CD4-positive, alpha-beta T cell treated with Interleukin-21 for 1 hour (primary cell): ENCODE measurements around the gene MAP1B.

Experiments
- DNase-seq: peaks from one replicate; pipeline ENCODE4 v3.0.0-alpha.2; 2020

MAP1B gene

GRCh38 chr5:72199681-72200080 is 92.4 kb downstream of the MAP1B start:
- DNase-seq, result no peak

- DNase-seq, result no peak
Observed at GRCh38 chr5:72202331-72202825, 95.1 kb downstream of the MAP1B start.

GRCh38 chr5:72203251-72203845 is 96.1 kb downstream of the MAP1B start:
- DNase-seq, result no peak

GRCh38 chr5:72204946-72205345 is 97.7 kb downstream of the MAP1B start:
- DNase-seq, result no peak

- DNase-seq, result no peak
Observed at GRCh38 chr5:72205431-72206009, 98.2 kb downstream of the MAP1B start.

GRCh38 chr5:72206160-72206559 is 98.9 kb downstream of the MAP1B start:
- DNase-seq, result no peak

GRCh38 chr5:72206994-72207393 is 99.7 kb downstream of the MAP1B start:
- no peak for DNase-seq

GRCh38 chr5:72208324-72208926 is 101.2 kb downstream of the MAP1B start:
- no peak for DNase-seq

GRCh38 chr5:72209147-72210115 is 102.2 kb downstream of the MAP1B start:
- DNase-seq, result no peak

- no peak for DNase-seq
Observed at GRCh38 chr5:72210888-72211678, 103.8 kb downstream of the MAP1B start.

GRCh38 chr5:72212171-72212570 is 104.9 kb downstream of the MAP1B start:
- no peak for DNase-seq

GRCh38 chr5:72213482-72213881 is 106.2 kb downstream of the MAP1B start:
- DNase-seq, result no peak

- DNase-seq, result no peak
Observed at GRCh38 chr5:72214168-72214567, 106.9 kb downstream of the MAP1B start.

- no peak for DNase-seq
Observed at GRCh38 chr5:72216756-72217155, 109.5 kb downstream of the MAP1B start.

- DNase-seq, result no peak
Observed at GRCh38 chr5:72221099-72221498, 113.8 kb downstream of the MAP1B start.

- DNase-seq, result no peak
Observed at GRCh38 chr5:72221541-72221940, 114.3 kb downstream of the MAP1B start.

GRCh38 chr5:72222521-72222920 is 115.2 kb downstream of the MAP1B start:
- DNase-seq, result no peak

- DNase-seq, result no peak
Observed at GRCh38 chr5:72223371-72223770, 116.1 kb downstream of the MAP1B start.

GRCh38 chr5:72224946-72225463 is 117.7 kb downstream of the MAP1B start:
- DNase-seq, result no peak

GRCh38 chr5:72225741-72226140 is 118.5 kb downstream of the MAP1B start:
- DNase-seq, result no peak

GRCh38 chr5:72226950-72227349 is 119.7 kb downstream of the MAP1B start:
- no peak for DNase-seq

- no peak for DNase-seq
Observed at GRCh38 chr5:72228960-72229359, 121.7 kb downstream of the MAP1B start.
